Endometrial microvascular endothelial cells (primary cell): ENCODE data around the gene VCP. TPM values are rescaled to one million over a fixed set of nuclear protein-coding genes. Genes with fewer than 3 reads are reported as not detected.

Experiments used
- in situ Hi-C: cut with HindIII; loops from 2 replicates; pipeline ENCODE4 v1.10.0; 2017; ENCODE audit warnings: low sequenced_read_pairs, low pct_unique_long_range_greater_than_20kb; ENCODE audit errors: inconsistent ontology term
- total RNA-seq: library from RNA; depleted of rRNA; stranded (reverse); fragments of >200 nt; gene quantifications from one replicate; pipeline ENCODE4 v1.2.3, GENCODE V29; 2015; ENCODE audit errors: inconsistent ontology term

Gene VCP
- total RNA-seq, 1 donor from 2014 or later: 424 TPM

GRCh38 chr9:35074141-35074540, 1.7 kb upstream of the VCP start:
- in situ Hi-C loops: no loop called here

GRCh38 chr9:35073279-35073612, 821 bp upstream of the VCP start:
- in situ Hi-C loops: no loop called here

- in situ Hi-C loops: no loop called here
These were observed 488 bp downstream of the VCP start for GRCh38 chr9:35071814-35072460.

GRCh38 chr9:35070823-35071813, 1.3 kb downstream of the VCP start:
- in situ Hi-C loops: no loop called here

- in situ Hi-C loops: no loop called here
These were observed 3.4 kb downstream of the VCP start for GRCh38 chr9:35069020-35069419.

- in situ Hi-C loops: no loop called here
These were observed 5.4 kb downstream of the VCP start for GRCh38 chr9:35067056-35067455.

GRCh38 chr9:35060548-35061207, 11.7 kb downstream of the VCP start:
- in situ Hi-C loops: no loop called here

GRCh38 chr9:35059438-35059837, 13.0 kb downstream of the VCP start:
- in situ Hi-C loops: no loop called here

- in situ Hi-C loops: no loop called here
These were observed 15.2 kb downstream of the VCP start for GRCh38 chr9:35057271-35057620.

GRCh38 chr9:35056571-35057270, 15.7 kb downstream of the VCP start:
- in situ Hi-C loops: no loop called here

- in situ Hi-C loops: no loop called here
These were observed 17.4 kb downstream of the VCP start for GRCh38 chr9:35054871-35055644.

GRCh38 chr9:35054185-35054835, 18.1 kb downstream of the VCP start:
- in situ Hi-C loops: no loop called here

GRCh38 chr9:35051069-35051967, 21.1 kb downstream of the VCP start:
- in situ Hi-C loops: no loop called here

GRCh38 chr9:35048511-35048910, 23.9 kb downstream of the VCP start:
- in situ Hi-C loops: no loop called here

GRCh38 chr9:35044071-35044470, 28.4 kb downstream of the VCP start:
- in situ Hi-C loops: no loop called here

GRCh38 chr9:35042891-35043545, 29.4 kb downstream of the VCP start:
- in situ Hi-C loops: no loop called here
